ENCODE measurements around the gene SORCS3. TPM values are rescaled to one million over a fixed set of nuclear protein-coding genes. Genes with fewer than 3 reads are reported as not detected.

SORCS3 gene
- total RNA-seq, 1 experiment from 2014 or later: not detected

DNA sequence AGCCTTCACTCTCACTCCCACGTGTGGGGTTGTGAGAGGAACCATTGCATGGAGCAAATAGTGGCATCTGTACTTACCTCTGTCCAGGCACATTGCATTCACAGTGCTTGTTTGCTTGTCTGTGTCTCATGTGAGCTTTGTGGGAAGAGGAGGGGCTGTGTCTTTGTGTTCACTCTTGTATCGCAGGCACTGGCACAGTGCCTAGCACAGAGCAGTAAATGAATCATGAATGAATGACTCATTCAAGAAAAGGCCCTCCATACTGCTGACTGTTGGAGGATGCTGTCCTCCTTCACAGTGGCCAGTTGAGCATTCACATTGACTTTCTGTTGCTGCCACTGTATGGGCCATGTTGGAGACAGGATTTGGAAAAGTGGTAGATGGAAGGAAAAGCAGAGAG is 125.3 kb downstream of the SORCS3 start:
- Mint-ChIP-seq H3K27me3 (ENCODE audit: insufficient read depth, unreplicated experiment) (no peaks in the 10 kb centered on the region), H3K4me3 (ENCODE audit: unreplicated experiment) (no peak overlapping the region), H3K36me3 (ENCODE audit: insufficient read depth, unreplicated experiment) (no peaks in the 10 kb centered on the region), H3K4me1 (ENCODE audit: insufficient read depth, unreplicated experiment) (peaks cover 17% of the 10 kb centered on the region), H3K27ac (ENCODE audit: low read depth, unreplicated experiment) (peak overlapping the region; percentile 28), H3K9me3 (ENCODE audit: unreplicated experiment) (no peaks in the 10 kb centered on the region)
- BruUV-seq (replicated peaks): no TSS peak
- intact Hi-C loops (cut with micrococcal nuclease): loop anchor here (2.0 to 5.0 kb wide), 3 partner anchors 42 to 1186 kb away; no protein-coding TSS in a partner anchor
- ChIA-PET POLR2A (no interaction called here), CTCF (interaction anchor here (1.5 kb wide), 1 partner anchor 10 kb away, joined by 6 read pairs; no protein-coding TSS in a partner anchor)
- peak; percentile 92 for DNase-seq (ENCODE audit: unreplicated experiment)
- TF ChIP-seq, protein P1, sequence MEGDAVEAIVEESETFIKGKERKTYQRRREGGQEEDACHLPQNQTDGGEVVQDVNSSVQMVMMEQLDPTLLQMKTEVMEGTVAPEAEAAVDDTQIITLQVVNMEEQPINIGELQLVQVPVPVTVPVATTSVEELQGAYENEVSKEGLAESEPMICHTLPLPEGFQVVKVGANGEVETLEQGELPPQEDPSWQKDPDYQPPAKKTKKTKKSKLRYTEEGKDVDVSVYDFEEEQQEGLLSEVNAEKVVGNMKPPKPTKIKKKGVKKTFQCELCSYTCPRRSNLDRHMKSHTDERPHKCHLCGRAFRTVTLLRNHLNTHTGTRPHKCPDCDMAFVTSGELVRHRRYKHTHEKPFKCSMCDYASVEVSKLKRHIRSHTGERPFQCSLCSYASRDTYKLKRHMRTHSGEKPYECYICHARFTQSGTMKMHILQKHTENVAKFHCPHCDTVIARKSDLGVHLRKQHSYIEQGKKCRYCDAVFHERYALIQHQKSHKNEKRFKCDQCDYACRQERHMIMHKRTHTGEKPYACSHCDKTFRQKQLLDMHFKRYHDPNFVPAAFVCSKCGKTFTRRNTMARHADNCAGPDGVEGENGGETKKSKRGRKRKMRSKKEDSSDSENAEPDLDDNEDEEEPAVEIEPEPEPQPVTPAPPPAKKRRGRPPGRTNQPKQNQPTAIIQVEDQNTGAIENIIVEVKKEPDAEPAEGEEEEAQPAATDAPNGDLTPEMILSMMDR (IDR thresholded peaks at IDR 0.05; ENCODE audit: unreplicated experiment): no peak

DNA sequence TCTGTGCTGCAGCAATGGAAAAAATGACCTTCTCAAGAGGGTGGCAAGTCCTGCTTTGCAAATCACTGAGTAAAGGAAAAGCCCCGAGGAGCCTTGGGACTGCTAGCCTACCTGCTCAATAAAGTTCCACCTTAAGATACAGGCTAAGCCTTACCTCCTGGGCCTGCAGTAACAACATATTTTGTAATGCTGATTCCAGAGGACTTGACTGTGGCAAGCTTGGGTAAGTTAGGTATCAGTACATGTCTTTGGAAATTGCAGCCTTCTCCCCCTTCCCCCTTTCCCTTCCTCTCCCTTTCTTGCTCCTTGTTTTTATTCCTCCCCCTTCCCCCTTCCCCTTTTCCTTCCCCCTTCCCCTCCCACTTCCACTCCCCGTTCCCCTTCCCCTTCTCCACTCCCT is 126.2 kb downstream of the SORCS3 start:
- ChIA-PET CTCF (interaction anchor here (0.9 to 2.1 kb wide), 8 partner anchors 9 to 1187 kb away, joined by 3 to 25 read pairs (median 4); no protein-coding TSS in a partner anchor), POLR2A (no interaction called here)
- no TSS peak for BruUV-seq (replicated peaks)
- H3K27ac Mint-ChIP-seq (ENCODE audit: low read depth, unreplicated experiment): no peak overlapping the region
- H3K27me3 Mint-ChIP-seq (ENCODE audit: insufficient read depth, unreplicated experiment): no peaks in the 10 kb centered on the region
- H3K36me3 Mint-ChIP-seq (ENCODE audit: insufficient read depth, unreplicated experiment): no peaks in the 10 kb centered on the region
- no peak for DNase-seq (ENCODE audit: unreplicated experiment)
- no peak overlapping the region for H3K4me3 Mint-ChIP-seq (ENCODE audit: unreplicated experiment)
- peaks cover 17% of the 10 kb centered on the region for H3K4me1 Mint-ChIP-seq (ENCODE audit: insufficient read depth, unreplicated experiment)
- no peaks in the 10 kb centered on the region for H3K9me3 Mint-ChIP-seq (ENCODE audit: unreplicated experiment)
- intact Hi-C loops (cut with micrococcal nuclease): loop anchor here (1.0 to 5.0 kb wide), 4 partner anchors 42 to 1185 kb away; no protein-coding TSS in a partner anchor
- TF ChIP-seq, protein P1 (IDR thresholded peaks at IDR 0.05; ENCODE audit: unreplicated experiment): no peak

DNA sequence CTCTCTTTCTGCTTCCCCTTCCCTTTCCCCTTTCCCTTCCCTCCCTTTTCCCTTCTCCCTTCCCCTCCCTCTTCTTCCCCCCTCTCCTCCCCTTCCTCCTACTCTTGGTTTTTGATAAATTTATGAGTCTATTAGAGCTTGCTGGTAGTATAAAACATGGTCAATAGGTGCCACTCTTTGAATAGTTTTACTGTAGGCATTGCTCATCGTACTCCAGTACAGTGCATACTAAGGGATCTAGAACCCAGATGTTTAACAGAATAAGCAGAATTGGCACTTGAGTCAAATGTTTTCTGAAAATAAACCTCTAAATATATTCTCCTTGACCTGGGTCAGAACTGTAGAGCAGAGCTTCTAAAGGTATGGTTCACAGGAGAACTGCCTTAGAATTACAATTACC is 126.7 kb downstream of the SORCS3 start:
- POLR2A ChIA-PET: no interaction called here
- no peaks in the 10 kb centered on the region for H3K9me3 Mint-ChIP-seq (ENCODE audit: unreplicated experiment)
- H3K4me3 Mint-ChIP-seq (ENCODE audit: unreplicated experiment): no peak overlapping the region
- DNase-seq (ENCODE audit: unreplicated experiment): peak; percentile 30
- CTCF ChIA-PET: interaction anchor here (0.6 to 2.1 kb wide), 13 partner anchors 8 to 1187 kb away, joined by 3 to 25 read pairs (median 3); no protein-coding TSS in a partner anchor
- H3K27ac Mint-ChIP-seq (ENCODE audit: low read depth, unreplicated experiment): no peak overlapping the region
- no peaks in the 10 kb centered on the region for H3K27me3 Mint-ChIP-seq (ENCODE audit: insufficient read depth, unreplicated experiment)
- H3K36me3 Mint-ChIP-seq (ENCODE audit: insufficient read depth, unreplicated experiment): no peaks in the 10 kb centered on the region
- intact Hi-C loops (cut with micrococcal nuclease): loop anchor here (1.0 to 5.0 kb wide), 4 partner anchors 41 to 1185 kb away; no protein-coding TSS in a partner anchor
- peaks cover 17% of the 10 kb centered on the region for H3K4me1 Mint-ChIP-seq (ENCODE audit: insufficient read depth, unreplicated experiment)
- TF ChIP-seq, protein P1 (IDR thresholded peaks at IDR 0.05; ENCODE audit: unreplicated experiment): peak; percentile 33
- BruUV-seq (replicated peaks): no TSS peak

DNA sequence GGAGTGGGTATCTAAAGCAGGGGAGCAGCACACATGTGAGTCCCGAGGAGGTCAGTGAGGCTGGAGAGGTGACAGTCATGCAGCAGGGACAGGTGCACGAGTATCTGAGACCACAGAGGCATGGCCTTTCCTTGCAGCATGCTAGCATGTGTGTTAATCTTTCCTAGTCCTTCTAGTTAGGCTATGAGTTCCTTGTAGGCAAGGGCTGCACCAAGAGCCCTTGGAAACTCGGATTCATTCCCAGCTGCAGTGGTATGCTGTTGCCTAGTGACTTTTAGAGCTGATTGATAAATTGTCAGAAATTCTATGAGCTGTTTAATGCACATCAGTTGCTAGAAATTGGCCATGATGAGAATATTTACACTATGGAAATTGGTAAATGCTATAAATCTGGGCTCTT is 132.0 kb downstream of the SORCS3 start:
- DNase-seq (ENCODE audit: unreplicated experiment): no peak
- Mint-ChIP-seq H3K36me3 (ENCODE audit: insufficient read depth, unreplicated experiment) (no peaks in the 10 kb centered on the region), H3K4me1 (ENCODE audit: insufficient read depth, unreplicated experiment) (no peaks in the 10 kb centered on the region), H3K9me3 (ENCODE audit: unreplicated experiment) (no peaks in the 10 kb centered on the region), H3K4me3 (ENCODE audit: unreplicated experiment) (no peak overlapping the region), H3K27ac (ENCODE audit: low read depth, unreplicated experiment) (no peak overlapping the region), H3K27me3 (ENCODE audit: insufficient read depth, unreplicated experiment) (no peaks in the 10 kb centered on the region)
- TF ChIP-seq, protein P1 (IDR thresholded peaks at IDR 0.05; ENCODE audit: unreplicated experiment): no peak
- intact Hi-C loops (cut with micrococcal nuclease): no loop called here
- ChIA-PET POLR2A (no interaction called here), CTCF (interaction anchor here (0.6 to 0.7 kb wide), 2 partner anchors 152 to 215 kb away, joined by 3 to 6 read pairs; no protein-coding TSS in a partner anchor)
- no TSS peak for BruUV-seq (replicated peaks)
